Activated CD8-positive, alpha-beta memory T cell treated with anti-CD3 and anti-CD28 coated beads for 36 hours (primary cell): ENCODE results near the gene MCRS1. TPM values are rescaled to one million over a fixed set of nuclear protein-coding genes. Genes with fewer than 3 reads are reported as not detected.

Experiments used
- CTCF ChIA-PET: fragments of 350-600 bp; sonication (Branson Sonifier 250); formaldehyde crosslinking; loops from one replicate; lab custom pipeline; 2021; ENCODE audit warnings: antibody characterized with exemption; lab: Charles Lee
- POLR2A ChIA-PET: fragments of 350-600 bp; sonication (Branson Sonifier 250); formaldehyde crosslinking; loops from one replicate; lab custom pipeline; 2021; ENCODE audit warnings: antibody characterized with exemption; lab: Charles Lee
- total RNA-seq, 2 experiments: library from RNA; stranded (reverse); gene quantifications; one replicate each; pipeline ENCODE4 v1.2.3, GENCODE V29; 2021

Gene MCRS1
- total RNA-seq, 2 experiments from 2014 or later: 80.6 to 83.5 TPM

- CTCF ChIA-PET: no interaction called here
- POLR2A ChIA-PET: no interaction called here
Observed at GRCh38 chr12:49562831-49563230, 5.1 kb downstream of the MCRS1 start.

GRCh38 chr12:49562233-49562632 lies 5.7 kb downstream of the MCRS1 start:
- ChIA-PET POLR2A (no interaction called here), CTCF (interaction anchor here (0.6 kb wide), 2 partner anchors 25 to 456 kb away, joined by 3 to 4 read pairs; no protein-coding TSS in a partner anchor)

DNA sequence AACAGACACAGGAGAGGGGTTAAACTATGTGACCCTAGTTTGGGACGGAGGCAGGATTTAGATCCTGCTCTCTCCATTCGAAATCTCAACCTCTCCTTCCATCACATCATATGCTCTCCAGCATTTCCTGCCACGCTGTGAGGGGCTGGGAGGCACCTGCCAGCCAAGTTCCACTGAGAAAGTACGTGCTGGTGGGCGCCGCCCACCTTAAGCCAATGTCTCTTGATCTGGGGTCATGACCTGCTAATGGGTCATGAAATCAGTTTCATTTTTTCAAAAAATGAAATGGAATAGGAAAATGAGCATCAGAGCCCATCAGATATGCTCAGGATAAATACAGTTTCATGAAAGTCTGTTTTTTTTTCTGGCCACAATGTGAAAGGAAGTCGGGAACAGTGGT lies 7.2 kb downstream of the MCRS1 start:
- ChIA-PET POLR2A (no interaction called here), CTCF (no interaction called here)

GRCh38 chr12:49559011-49559675 lies 8.8 kb downstream of the MCRS1 start:
- POLR2A ChIA-PET: no interaction called here

GRCh38 chr12:49558526-49558925 lies 9.4 kb downstream of the MCRS1 start:
- ChIA-PET CTCF (interaction anchor here (0.9 to 1.4 kb wide), 2 partner anchors 64 to 387 kb away, joined by 3 read pairs; no protein-coding TSS in a partner anchor), POLR2A (no interaction called here)

More at GRCh38 chr12:49559011-49559675, 8.8 kb downstream of the MCRS1 start:
- CTCF ChIA-PET: no interaction called here

DNA sequence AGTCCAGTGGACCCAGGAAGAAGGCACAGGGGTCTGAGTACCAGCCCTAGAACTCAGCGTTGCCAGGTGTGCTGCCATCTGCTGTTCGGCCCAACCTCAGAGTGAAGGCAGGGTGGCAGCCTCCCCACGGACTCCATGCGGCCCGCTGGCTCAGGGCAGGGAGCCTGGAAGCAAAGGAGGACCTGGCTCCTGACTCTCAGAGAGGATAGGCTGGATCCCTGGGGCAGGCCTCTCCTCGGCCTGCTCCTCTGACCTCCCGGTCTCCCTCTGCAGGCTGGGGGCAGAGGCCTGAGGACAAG lies 10.1 kb downstream of the MCRS1 start:
- ChIA-PET CTCF (interaction anchor here (0.9 to 1.4 kb wide), 2 partner anchors 65 to 388 kb away, joined by 3 read pairs; no protein-coding TSS in a partner anchor), POLR2A (no interaction called here)

- CTCF ChIA-PET: interaction anchor here (1.3 to 1.6 kb wide), 3 partner anchors 10 to 388 kb away, joined by 3 read pairs; no protein-coding TSS in a partner anchor
Observed at GRCh38 chr12:49557187-49557916, 10.6 kb downstream of the MCRS1 start.

DNA sequence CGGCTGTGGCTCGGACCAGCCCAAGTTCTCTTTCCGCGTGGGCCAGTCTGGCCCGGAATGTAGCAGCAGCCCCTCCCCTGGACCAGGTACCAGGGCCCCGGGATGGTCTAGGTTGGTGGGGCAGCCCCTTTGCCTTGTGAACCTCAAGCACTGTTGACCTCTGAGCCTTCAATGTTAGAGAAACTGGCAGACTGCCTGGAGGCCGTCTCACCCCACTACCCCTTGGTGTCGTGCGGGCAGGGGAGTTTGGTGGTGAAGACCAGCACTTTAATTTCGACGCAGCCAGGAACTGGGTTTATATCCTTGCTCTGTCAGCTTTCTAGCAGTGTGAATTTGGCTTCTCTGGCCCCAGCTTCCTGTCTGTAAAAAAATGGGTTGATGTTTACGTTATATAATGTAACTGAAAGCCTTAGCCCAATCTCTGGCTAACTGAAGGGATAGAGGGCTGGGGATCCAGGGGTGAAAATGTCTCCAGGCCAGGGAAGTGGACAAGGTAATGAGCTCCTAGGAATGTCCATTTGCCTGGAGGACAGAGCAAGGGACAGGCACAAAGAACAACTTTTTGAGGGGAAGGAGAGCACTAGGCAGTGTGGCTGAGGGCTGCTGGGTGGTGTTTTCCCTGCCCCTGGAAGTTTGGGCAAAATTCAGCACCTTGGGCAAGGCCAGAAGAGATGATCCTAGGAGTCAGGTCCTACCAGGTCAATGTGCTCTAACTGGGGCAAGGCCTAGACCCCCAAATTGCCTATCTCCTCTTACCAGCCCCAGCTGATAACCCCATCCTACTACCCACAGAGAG lies 11.4 kb downstream of the MCRS1 start:
- POLR2A ChIA-PET: no interaction called here
- CTCF ChIA-PET: interaction anchor here (1.3 to 1.6 kb wide), 2 partner anchors 11 to 14 kb away, joined by 3 read pairs; no protein-coding TSS in a partner anchor

More at GRCh38 chr12:49557187-49557916, 10.6 kb downstream of the MCRS1 start:
- POLR2A ChIA-PET: no interaction called here

- POLR2A ChIA-PET: interaction anchor here (0.6 kb wide), 1 partner anchor 13 kb away, joined by 3 read pairs; no protein-coding TSS in a partner anchor
Observed at GRCh38 chr12:49555631-49556390, 12.1 kb downstream of the MCRS1 start.

GRCh38 chr12:49554266-49554665 lies 13.7 kb downstream of the MCRS1 start:
- POLR2A ChIA-PET: no interaction called here
- CTCF ChIA-PET: interaction anchor here (1.4 to 1.6 kb wide), 2 partner anchors 9 to 206 kb away, joined by 3 to 5 read pairs; no protein-coding TSS in a partner anchor

More at GRCh38 chr12:49555631-49556390, 12.1 kb downstream of the MCRS1 start:
- CTCF ChIA-PET: interaction anchor here (1.3 to 1.6 kb wide), 2 partner anchors 11 to 15 kb away, joined by 3 read pairs; no protein-coding TSS in a partner anchor

GRCh38 chr12:49553512-49554088 lies 14.3 kb downstream of the MCRS1 start:
- ChIA-PET CTCF (interaction anchor here (0.5 to 1.6 kb wide), 5 partner anchors 8 to 1880 kb away, joined by 3 to 5 read pairs (median 3); no protein-coding TSS in a partner anchor), POLR2A (interaction anchor here (0.6 to 1.3 kb wide), 2 partner anchors 15 to 1956 kb away, joined by 3 to 4 read pairs; partner anchors contain the start of gene KCNH3)

- ChIA-PET CTCF (interaction anchor here (0.5 to 1.4 kb wide), 4 partner anchors 39 to 1881 kb away, joined by 3 to 5 read pairs (median 3); no protein-coding TSS in a partner anchor), POLR2A (interaction anchor here (0.6 to 1.3 kb wide), 2 partner anchors 15 to 1956 kb away, joined by 3 to 4 read pairs; partner anchors contain the start of gene KCNH3)
Observed at GRCh38 chr12:49552899-49553298, 15.0 kb downstream of the MCRS1 start.

GRCh38 chr12:49552425-49552824 lies 15.5 kb downstream of the MCRS1 start:
- POLR2A ChIA-PET: no interaction called here
- CTCF ChIA-PET: interaction anchor here (0.6 to 0.7 kb wide), 2 partner anchors 76 to 91 kb away, joined by 3 read pairs; no protein-coding TSS in a partner anchor

- CTCF ChIA-PET: interaction anchor here (0.6 to 1.0 kb wide), 3 partner anchors 70 to 91 kb away, joined by 3 read pairs; no protein-coding TSS in a partner anchor
- POLR2A ChIA-PET: interaction anchor here (0.6 kb wide), 1 partner anchor 185 kb away, joined by 3 read pairs; the partner anchor contains the start of gene SPATS2
Observed at GRCh38 chr12:49552014-49552413, 15.9 kb downstream of the MCRS1 start.

- POLR2A ChIA-PET: no interaction called here
- CTCF ChIA-PET: interaction anchor here (1.0 kb wide), 2 partner anchors 72 kb away, joined by 3 read pairs; no protein-coding TSS in a partner anchor
Observed at GRCh38 chr12:49550693-49551252, 17.2 kb downstream of the MCRS1 start.

DNA sequence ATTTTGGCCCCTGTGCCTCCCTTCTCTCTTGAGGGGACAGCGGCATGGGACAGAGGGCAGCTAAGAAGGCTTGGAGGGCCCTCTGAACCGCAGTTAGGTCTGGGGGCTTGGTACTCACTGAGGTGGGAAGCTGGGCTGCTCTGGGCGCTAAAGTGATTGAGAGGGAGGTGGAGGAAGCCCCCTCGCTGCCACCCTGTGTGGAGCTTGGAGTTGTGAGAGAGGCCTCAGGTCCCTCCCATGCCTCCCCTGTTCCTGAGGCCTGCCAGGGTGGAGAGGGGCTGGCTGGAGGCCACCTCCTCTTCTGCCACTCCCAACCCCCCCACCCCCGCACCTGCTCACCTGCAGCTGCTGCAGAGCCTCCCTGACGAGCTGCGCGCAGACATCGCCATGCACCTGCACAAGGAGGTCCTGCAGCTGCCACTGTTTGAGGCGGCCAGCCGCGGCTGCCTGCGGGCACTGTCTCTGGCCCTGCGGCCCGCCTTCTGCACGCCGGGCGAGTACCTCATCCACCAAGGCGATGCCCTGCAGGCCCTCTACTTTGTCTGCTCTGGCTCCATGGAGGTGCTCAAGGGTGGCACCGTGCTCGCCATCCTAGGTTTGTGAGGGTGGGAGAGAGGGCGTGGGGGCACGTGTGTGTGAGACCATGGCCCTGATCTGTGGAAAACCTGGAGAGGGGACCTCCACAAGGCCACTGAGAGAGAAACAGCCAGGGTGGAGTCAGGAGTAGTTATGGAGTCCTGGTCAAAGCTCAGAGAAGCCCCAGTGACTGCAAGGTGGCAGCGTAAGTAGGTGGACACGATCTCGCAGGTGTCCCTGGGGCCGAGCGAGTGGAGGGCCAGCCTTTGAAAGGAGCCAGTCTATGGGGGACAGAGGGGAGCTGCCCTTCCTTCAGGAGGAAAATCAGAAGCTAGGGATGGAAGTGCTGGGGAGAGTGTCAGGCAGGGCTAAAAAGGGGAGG lies 17.9 kb downstream of the MCRS1 start:
- POLR2A ChIA-PET: no interaction called here

More for the DNA sequence above, 17.9 kb downstream of the MCRS1 start:
- CTCF ChIA-PET: interaction anchor here (1.0 kb wide), 1 partner anchor 72 kb away, joined by 3 read pairs; no protein-coding TSS in a partner anchor
